NOMO-1 treated with dmso at 0.1 percent for 144 hours (cell line): ENCODE measurements around the gene OR5M11.
"Not testable (repeated sequence)": the region's sequence is repeated elsewhere in the genome, so short reads cannot be mapped to it uniquely, and the experiment has no call there.

Experiments used
- DNase-seq: peaks from one replicate; lab custom pipeline; 2025; ENCODE audit not compliant: unreplicated experiment; lab: John Stamatoyannopoulos, UW

OR5M11 gene

GRCh38 chr11:56543157-56543556 is at the start of gene OR5M11:
TSS of gene OR5M11 (minus strand) at chr11:56543257. CDS start at chr11:56543257, 0 bp downstream.
- DNase-seq: no peak

- not testable (repeated sequence) for DNase-seq
Measured at GRCh38 chr11:56592088-56592717, 49.1 kb upstream of the OR5M11 start.

GRCh38 chr11:56577621-56578020 is 34.6 kb upstream of the OR5M11 start, which contains the start of gene OR5M10:
TSS of gene OR5M10 (minus strand) at chr11:56577721. CDS start at chr11:56577721, 0 bp downstream.
- no peak for DNase-seq

- no peak for DNase-seq
Measured at GRCh38 chr11:56558574-56558973, 15.5 kb upstream of the OR5M11 start.

GRCh38 chr11:56554691-56555090 is 11.6 kb upstream of the OR5M11 start:
- DNase-seq: not testable (repeated sequence)

- DNase-seq: no peak
Measured at GRCh38 chr11:56545531-56545930, 2.5 kb upstream of the OR5M11 start.

GRCh38 chr11:56543739-56544138 is 682 bp upstream of the OR5M11 start:
- DNase-seq: no peak

GRCh38 chr11:56533054-56533740 is 9.9 kb downstream of the OR5M11 start:
- DNase-seq: no peak

GRCh38 chr11:56531856-56532255 is 11.2 kb downstream of the OR5M11 start:
- DNase-seq: no peak

GRCh38 chr11:56522008-56522407 is 21.0 kb downstream of the OR5M11 start:
- no peak for DNase-seq

- no peak for DNase-seq
Measured at GRCh38 chr11:56513280-56513679, 29.8 kb downstream of the OR5M11 start.

- DNase-seq: no peak
Measured at GRCh38 chr11:56509439-56509838, 33.6 kb downstream of the OR5M11 start.

GRCh38 chr11:56497010-56497409 is 46.0 kb downstream of the OR5M11 start:
- DNase-seq: no peak

GRCh38 chr11:56495117-56495516 is 47.9 kb downstream of the OR5M11 start:
- no peak for DNase-seq
